KMS-11 (cell line): ENCODE data around the gene MRPL23.

Experiments
- H2AFZ ChIP-seq: fragments of 200-600 bp; sonication (generic); 2 replicates; pipeline ENCODE4 v1.6.1; 2016; ENCODE audit warnings: antibody characterized with exemption, mixed run types, low read depth
- H3K27ac ChIP-seq: fragments of 200-600 bp; sonication (generic); 2 replicates; pipeline ENCODE4 v1.6.1; 2016; ENCODE audit warnings: mild to moderate bottlenecking, mixed run types
- H3K27me3 ChIP-seq: fragments of 200-600 bp; sonication (generic); 2 replicates; pipeline ENCODE4 v1.6.1; 2017; ENCODE audit warnings: mild to moderate bottlenecking, low read depth, mixed run types, moderate library complexity; ENCODE audit not compliant: insufficient read depth
- H3K36me3 ChIP-seq: fragments of 200-600 bp; sonication (generic); 2 replicates; pipeline ENCODE4 v1.6.1; 2017; ENCODE audit warnings: mild to moderate bottlenecking, mixed run types; ENCODE audit not compliant: insufficient read depth
- H3K4me1 ChIP-seq: fragments of 200-600 bp; sonication (generic); 2 replicates; pipeline ENCODE4 v1.6.1; 2016; ENCODE audit warnings: mild to moderate bottlenecking, low read depth, mixed run types; ENCODE audit not compliant: poor library complexity, severe bottlenecking
- H3K4me2 ChIP-seq: fragments of 200-600 bp; sonication (generic); 2 replicates; pipeline ENCODE4 v1.7.0; 2016; ENCODE audit warnings: mild to moderate bottlenecking, mixed run types
- H3K4me3 ChIP-seq: fragments of 200-600 bp; sonication (generic); IDR thresholded peaks from 2 replicates; pipeline ENCODE4 v1.6.1; 2017; ENCODE audit warnings: low read depth, low read length, mixed read lengths; ENCODE audit not compliant: insufficient read depth
- H3K79me2 ChIP-seq: fragments of 200-600 bp; sonication (generic); 2 replicates; pipeline ENCODE4 v1.6.1; 2016; ENCODE audit warnings: low read depth, mixed run types; ENCODE audit not compliant: insufficient read depth
- H3K9ac ChIP-seq: fragments of 200-600 bp; sonication (generic); 2 replicates; pipeline ENCODE4 v1.6.1; 2016; ENCODE audit warnings: mild to moderate bottlenecking, mixed run types
- H4K20me1 ChIP-seq: fragments of 200-600 bp; sonication (generic); 2 replicates; pipeline ENCODE4 v1.6.1; 2016; ENCODE audit warnings: mild to moderate bottlenecking, mixed run types; ENCODE audit not compliant: insufficient read depth
- CTCF ChIP-seq: fragments of 200-600 bp; sonication (generic); conservative IDR thresholded peaks from 2 replicates; pipeline ENCODE4 v1.6.1; 2017; ENCODE audit warnings: low read depth, mild to moderate bottlenecking, antibody characterized with exemption, low read length, moderate library complexity, mixed read lengths

MRPL23 gene

DNA sequence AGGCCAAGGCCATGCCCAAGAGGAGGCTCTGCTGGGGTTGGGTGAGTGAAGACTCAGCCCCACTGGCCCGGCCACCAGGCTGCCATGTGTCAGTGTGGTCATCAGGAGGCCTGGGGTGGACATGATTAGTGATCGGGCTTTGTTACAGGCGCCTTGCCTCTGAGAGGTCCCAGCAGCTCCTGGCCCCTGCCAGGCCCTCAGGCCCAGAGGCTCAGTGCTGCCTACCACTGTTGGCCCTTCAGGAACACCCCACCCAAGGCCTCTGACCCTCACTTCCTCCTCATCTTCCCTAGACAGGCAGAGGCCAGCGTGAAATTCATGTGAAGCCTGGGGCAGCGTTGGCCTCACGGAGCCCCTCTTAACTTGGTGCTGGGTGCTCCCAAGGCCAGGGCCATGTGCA is 2.2 kb downstream of the MRPL23 start:
- Histone ChIP-seq H3K4me1 (peaks cover 2% of the 10 kb centered on the region), H2AFZ (no peak overlapping the region), H3K4me2 (no peak overlapping the region), H3K79me2 (no peaks in the 10 kb centered on the region), H3K27ac (no peak overlapping the region), H3K4me3 (no peak overlapping the region), H3K27me3 (0 out of 2 replicates have a peak, but pooled peaks cover under 1% of the 10 kb centered on the region), H3K9ac (no peak overlapping the region), H3K36me3 (no peaks in the 10 kb centered on the region), H4K20me1 (no peaks in the 10 kb centered on the region)
- TF ChIP-seq CTCF, result no peak

DNA sequence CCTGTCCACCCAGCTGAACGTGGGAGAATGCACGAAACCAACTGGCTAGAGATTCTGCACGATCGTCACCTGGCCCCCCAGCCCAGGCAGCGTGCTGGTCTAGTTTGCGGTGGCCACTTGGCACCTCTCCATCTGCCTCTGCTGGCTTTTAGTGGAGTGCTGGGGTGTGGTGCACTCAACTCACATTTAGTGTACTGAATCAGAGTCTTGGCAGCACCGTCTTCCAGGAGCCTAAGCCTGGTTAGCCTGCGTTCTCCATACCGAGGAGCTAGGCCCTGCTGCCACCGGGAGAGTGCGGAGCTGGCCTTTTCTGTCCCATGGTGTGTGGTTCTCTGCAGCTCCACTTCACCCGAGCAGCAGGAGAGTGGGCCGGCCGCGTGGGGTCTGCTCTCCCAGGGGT is 2.8 kb downstream of the MRPL23 start:
- H3K4me2 ChIP-seq, result no peak overlapping the region
- no peaks in the 10 kb centered on the region for H3K36me3 ChIP-seq
- H3K9ac ChIP-seq, result no peak overlapping the region
- no peaks in the 10 kb centered on the region for H3K4me1 ChIP-seq
- H3K27me3 ChIP-seq, result no peaks in the 10 kb centered on the region
- no peaks in the 10 kb centered on the region for H4K20me1 ChIP-seq
- TF ChIP-seq CTCF, result no peak
- H2AFZ ChIP-seq, result no peak overlapping the region
- no peak overlapping the region for H3K27ac ChIP-seq
- no peak overlapping the region for H3K4me3 ChIP-seq
- H3K79me2 ChIP-seq, result no peaks in the 10 kb centered on the region

GRCh38 chr11:1952806-1953482 is 5.8 kb downstream of the MRPL23 start:
- H3K4me2 ChIP-seq, result no peak overlapping the region
- H3K4me1 ChIP-seq, result no peaks in the 10 kb centered on the region
- H3K27me3 ChIP-seq, result no peaks in the 10 kb centered on the region
- no peak for TF ChIP-seq CTCF
- H4K20me1 ChIP-seq, result no peaks in the 10 kb centered on the region
- H3K27ac ChIP-seq, result no peak overlapping the region
- no peaks in the 10 kb centered on the region for H3K79me2 ChIP-seq
- no peaks in the 10 kb centered on the region for H3K36me3 ChIP-seq
- H2AFZ ChIP-seq, result no peak overlapping the region
- no peak overlapping the region for H3K4me3 ChIP-seq
- no peak overlapping the region for H3K9ac ChIP-seq

DNA sequence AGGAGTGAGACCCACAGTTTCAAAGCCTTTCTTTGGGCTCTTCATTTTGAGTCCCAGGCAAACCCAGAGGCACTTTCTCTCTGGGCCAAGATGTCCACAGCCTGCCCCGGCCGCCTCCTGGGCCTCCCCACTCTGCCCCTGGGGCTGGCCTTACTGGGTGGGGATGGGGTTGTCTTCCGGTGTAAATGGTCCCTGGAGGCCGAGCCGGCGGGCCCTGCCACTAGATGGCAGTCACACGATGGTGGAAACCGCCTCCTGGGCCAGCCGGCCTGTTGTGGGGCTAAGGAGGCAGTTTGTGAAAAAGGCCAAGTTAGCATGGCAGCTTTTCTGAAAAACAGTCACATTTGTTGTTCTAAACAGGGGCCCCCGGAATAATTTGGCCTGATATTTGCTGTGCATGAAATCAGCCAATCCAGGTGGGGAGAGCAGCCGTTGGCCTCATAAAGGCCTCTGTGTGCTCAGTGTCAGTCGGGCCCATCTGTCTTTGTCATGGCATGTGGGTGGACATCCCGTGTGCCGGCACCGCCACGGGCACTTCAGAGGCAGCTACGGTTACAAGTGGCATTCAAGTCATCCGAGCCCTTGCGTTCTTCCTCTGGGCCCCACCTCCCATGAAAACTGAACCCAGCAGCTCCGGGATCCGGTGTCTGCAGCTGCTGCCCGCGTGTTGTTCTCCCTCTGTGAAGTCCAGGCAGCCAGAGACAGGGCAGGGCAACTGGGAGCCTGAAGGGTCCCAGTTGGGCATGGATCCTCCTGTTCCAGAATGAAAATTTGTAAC is 6.5 kb downstream of the MRPL23 start:
- H3K4me2 ChIP-seq, result no peak overlapping the region
- no peak overlapping the region for H3K4me3 ChIP-seq
- no peaks in the 10 kb centered on the region for H3K4me1 ChIP-seq
- no peak overlapping the region for H3K27ac ChIP-seq
- H3K27me3 ChIP-seq, result no peaks in the 10 kb centered on the region
- no peak for TF ChIP-seq CTCF
- no peaks in the 10 kb centered on the region for H4K20me1 ChIP-seq
- no peaks in the 10 kb centered on the region for H3K36me3 ChIP-seq
- no peak overlapping the region for H2AFZ ChIP-seq
- H3K9ac ChIP-seq, result no peak overlapping the region
- H3K79me2 ChIP-seq, result no peaks in the 10 kb centered on the region
